GM21390 (cell line): ENCODE measurements around the gene TESK2.
"Not testable (repeated sequence)": the region's sequence is repeated elsewhere in the genome, so short reads cannot be mapped to it uniquely, and the experiment has no call there.

ENCODE experiments used
- ATAC-seq: cut with Tn5 transposase; IDR thresholded peaks from one replicate; pipeline ENCODE4 v1.9.1; 2021; ENCODE audit not compliant: unreplicated experiment

TESK2 gene

GRCh38 chr1:45490626-45491486 is at the start of gene TESK2:
TESK2 (minus strand) TSS chr1:45491163; CDS start chr1:45457785, 33,378 bp downstream.
- ATAC-seq, result peak; percentile 80

GRCh38 chr1:45536886-45537285 is 45.9 kb upstream of the TESK2 start:
- ATAC-seq, result no peak

- ATAC-seq, result no peak
Observed at GRCh38 chr1:45535988-45536766, 45.2 kb upstream of the TESK2 start.

- ATAC-seq, result no peak
Observed at GRCh38 chr1:45531873-45532272, 40.9 kb upstream of the TESK2 start.

DNA sequence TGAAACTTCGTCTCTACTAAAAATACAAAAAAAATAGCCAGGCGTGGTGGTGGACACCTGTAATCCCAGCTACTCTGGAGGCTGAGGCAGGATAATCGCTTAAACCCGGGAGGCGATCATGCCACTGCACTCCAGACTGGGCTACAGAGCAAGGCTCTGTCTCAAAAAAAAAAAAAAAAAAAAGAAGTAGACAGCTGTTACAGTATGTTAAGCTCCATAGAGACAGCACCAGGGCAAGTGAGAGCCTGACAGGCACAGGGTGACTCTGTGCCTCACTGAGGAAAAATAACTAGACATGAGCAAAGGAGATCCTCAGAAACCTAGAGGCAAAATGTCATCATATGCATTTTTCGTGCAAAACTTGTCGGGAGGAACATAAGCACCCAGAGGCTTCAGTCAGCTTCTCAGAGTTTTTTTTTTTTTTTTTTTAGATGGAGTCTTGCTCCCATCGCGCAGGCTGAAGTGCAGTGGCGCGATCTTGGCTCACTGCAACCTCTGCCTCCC is 39.7 kb upstream of the TESK2 start:
- no peak for ATAC-seq

DNA sequence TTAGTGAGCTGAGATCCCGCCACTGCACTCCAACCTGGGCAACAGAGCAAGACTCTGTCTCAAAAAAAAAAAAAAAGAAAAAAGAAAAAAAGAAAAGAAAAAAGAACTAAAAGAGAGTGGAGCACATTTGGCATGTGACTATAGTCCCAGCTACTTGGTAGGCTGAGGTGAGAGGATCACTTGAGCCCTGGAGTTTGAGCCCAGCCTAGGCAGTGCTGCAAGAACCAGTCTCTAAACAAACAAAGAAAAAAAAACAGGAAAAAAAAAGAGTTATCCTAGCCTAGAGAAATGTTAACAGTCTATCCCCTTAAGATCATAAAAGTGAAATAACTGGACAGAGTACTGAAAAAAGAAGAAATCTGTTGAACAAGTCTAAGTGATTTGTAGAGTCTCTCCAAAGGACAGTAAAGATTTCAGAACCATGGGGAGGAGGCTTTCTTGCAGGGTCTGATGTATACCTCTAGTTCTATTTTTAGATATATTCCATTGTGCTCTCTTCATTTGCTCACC is 35.2 kb upstream of the TESK2 start:
- no peak for ATAC-seq

DNA sequence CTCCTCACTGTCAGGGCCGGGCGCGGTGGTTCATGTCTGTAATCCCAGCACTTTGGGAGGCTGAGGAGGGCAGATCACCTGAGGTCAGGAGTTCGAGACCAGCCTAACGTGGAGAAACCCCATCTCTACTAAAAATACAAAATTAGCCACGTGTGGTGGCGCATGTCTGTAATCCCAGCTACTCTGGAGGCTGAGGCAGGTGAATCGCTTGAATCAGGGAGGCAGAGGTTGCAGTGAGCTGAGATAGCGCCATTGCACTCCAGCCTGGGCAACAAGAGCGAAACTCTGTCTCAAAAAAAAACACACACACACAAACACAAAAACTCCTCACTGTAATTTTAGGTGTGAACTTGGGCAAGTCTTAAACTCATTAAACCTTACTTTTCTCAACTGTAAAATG is 33.0 kb upstream of the TESK2 start:
- ATAC-seq, result not testable (repeated sequence)

GRCh38 chr1:45523516-45523915 is 32.6 kb upstream of the TESK2 start:
- not testable (repeated sequence) for ATAC-seq

DNA sequence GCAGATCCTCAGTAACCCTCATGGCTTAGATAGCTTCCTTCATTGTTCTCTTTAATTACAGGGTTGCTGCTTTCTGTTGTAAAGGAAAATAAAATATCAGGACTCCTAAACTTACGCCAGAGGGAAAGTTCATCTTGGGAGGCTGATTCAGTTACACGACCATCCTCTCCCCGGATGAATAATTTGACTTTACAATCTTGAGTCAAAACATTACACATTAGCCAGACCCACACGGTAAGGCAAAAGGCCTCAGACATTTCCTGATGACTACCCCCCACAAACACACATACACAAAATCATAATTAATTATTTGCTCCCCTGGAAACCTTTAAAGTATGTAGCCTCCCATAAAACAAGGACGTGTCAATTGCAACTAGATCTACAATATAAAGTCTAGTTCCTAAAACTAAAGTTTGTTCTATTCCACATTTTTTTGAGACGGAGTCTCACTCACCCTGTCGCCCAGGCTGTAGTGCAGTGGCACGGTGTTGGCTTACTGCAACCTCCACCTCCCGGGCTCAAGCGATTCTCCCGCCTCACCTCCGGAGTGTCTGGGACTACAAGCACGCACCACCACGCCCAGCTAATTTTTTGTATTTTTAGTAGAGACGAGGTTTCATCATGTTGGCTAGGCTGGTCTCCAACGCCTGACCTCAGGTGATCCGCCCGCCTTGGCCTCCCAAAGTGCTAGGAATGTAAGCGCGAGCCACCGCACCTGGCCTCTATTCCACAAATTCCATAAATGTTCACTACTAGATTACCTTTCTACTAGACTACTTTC is 31.6 kb upstream of the TESK2 start:
- ATAC-seq, result no peak

GRCh38 chr1:45521413-45522323 is 30.7 kb upstream of the TESK2 start, which contains the start of gene PRDX1:
PRDX1 (minus strand) TSS chr1:45521884; CDS start chr1:45519043, 2,841 bp downstream.
- peak; percentile 72 for ATAC-seq

- ATAC-seq, result not testable (repeated sequence)
Observed at GRCh38 chr1:45519774-45520173, 28.8 kb upstream of the TESK2 start.

DNA sequence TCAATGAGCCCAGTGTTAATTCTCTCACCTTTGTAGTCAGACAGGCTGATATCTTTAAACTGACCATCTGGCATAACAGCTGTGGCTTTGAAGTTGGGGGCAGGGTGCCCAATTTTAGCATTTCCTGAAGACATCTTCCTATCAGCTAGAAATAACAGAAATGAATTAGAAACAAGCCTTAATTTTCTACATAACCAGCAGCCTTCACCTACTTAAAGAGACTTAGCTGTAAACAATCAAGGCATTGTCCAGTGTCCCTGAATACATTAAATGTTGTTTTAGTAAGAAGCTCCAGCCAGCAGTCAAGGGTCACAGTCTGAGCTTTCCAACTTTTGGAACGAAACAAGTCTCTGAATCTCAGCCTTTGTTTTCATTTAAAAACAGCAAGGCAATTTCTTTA is 27.9 kb upstream of the TESK2 start:
- no peak for ATAC-seq

DNA sequence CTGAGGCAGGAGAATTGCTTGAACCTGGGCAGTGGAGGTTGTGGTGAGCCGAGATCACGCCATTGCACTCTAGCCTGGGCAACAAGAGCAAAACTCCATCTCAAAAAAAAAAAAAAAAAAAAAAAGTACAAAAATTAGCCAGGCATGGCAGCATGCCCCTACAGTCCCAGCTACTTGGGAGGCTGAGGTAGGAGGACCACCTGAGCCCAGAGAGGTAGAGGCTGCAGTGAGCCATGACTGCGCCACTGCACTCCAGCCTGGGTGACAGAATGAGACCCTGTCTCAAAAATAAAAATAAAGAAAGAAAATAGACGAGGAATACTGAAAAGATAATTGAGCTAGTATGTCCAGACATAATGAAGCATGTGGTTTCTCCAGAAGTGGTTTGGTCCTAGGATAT is 27.4 kb upstream of the TESK2 start:
- ATAC-seq, result not testable (repeated sequence)

DNA sequence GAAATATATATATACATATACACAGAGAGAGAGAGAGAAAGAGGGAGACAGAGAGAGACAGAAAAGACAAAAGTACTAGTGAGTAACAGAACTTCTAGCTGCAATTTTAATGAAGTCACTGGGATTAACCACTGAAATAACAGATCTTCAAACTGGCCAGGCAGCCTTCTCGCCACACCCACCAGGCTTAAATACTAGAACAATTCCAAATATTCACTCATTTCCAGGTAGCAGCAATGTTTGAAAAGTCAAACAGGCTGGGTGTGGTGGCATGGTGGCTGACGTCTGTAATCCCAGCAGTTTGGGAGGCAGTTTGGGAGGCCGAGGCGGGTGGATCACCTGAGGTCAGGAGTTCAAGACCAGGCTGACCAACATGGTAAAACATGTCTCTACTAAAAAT is 25.5 kb upstream of the TESK2 start:
- no peak for ATAC-seq

DNA sequence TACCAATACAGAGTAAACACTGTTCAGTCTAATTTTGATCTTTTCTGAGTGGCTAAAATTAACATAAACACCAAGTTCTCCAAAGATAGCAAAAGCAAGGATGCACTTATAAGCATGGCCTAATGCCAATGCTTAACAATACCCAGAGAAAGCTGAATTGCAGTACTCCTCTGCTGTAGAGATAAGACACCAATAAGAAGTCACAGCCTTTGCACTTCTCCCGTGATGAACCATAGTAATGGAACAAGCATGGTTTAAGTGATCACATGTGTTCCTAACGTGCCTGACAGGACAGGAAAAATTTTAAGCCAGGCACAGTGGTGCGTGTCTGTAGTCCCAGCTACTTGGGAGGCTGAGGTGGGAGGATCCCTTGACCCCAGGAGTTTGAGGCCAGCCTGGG is 25.1 kb upstream of the TESK2 start:
- ATAC-seq, result no peak

GRCh38 chr1:45513532-45514260 is 22.7 kb upstream of the TESK2 start:
- ATAC-seq, result not testable (repeated sequence)

DNA sequence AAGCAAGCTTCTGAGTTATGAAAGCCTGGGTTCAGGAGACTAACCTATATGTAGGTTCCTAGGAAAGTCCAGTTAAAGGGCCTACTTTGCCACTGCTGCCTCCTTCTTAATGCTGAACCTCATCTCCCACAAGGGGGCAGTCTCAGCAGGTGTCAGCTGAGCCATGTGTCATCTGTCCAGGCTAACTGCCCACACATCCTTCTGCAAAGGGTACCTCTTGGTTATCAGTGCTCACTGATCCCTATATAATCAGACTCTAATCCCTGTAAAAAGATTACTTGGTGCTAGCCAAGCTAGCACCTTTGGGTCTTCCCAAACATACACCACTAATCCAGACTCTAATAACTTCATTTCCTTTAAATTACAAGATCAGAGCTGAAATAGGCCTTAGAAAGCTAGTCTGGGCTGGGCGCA is 21.7 kb upstream of the TESK2 start:
- ATAC-seq, result no peak

- no peak for ATAC-seq
Observed at GRCh38 chr1:45510972-45511527, 20.1 kb upstream of the TESK2 start.
